ENCODE results near the gene DGKI.
A peak's percentile ranks its signal among the peaks of the same experiment; 100 is the strongest.
"Not testable (repeated sequence)": the region's sequence is repeated elsewhere in the genome, so short reads cannot be mapped to it uniquely, and the experiment has no call there.

Gene DGKI

DNA sequence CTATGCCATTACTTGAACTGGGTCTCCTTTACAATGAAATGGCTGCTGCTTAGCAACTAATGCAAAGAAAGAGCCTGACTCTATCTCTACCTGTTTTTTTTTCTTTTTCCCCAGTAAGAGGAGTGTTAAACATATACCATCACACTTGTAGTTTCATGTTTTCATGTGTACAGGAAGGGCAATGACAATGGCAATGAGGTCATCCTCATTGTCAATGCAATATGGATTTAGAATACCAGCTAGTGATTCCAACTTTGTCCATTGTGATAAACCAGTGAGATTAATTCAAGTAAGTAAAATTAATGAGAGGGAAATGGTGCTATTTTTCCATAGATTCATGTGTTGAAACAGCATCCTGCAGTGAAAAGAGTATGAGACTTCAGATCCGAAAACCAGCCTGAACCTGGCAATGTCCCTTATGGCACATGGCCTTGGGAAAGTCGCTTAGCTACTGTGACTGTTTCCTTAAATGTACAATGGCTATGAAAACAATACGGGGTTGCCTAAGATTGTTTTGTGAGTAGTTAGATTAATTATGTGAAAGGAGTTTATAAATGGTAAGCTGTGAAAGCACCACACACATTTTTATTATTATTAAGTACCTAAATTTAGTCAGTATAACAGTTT, 11.2 kb downstream of the DGKI start:
- DNase-seq: no peak

- DNase-seq: no peak
Observed at GRCh38 chr7:137834552-137834951, 12.2 kb downstream of the DGKI start.

DNA sequence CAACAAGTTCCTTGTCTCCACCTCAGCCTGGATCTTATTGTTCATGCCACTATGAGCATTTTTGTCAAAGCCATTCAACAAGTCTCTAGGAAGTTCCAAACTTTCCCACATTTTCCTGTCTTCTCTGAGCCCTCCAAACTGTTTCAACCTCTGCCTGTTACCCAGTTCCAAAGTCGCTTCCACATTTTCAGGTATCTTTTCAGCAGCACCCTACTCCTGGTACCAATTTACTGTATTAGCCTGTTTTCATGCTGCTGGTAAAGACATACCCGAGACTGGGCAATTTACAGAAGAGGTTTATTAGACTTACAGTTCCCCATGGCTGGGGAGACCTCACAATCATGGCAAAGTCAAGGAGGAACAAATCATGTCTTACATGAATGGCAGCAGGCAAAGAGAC, 13.8 kb downstream of the DGKI start:
- not testable (repeated sequence) for DNase-seq

- DNase-seq: no peak
Observed at GRCh38 chr7:137832382-137832781, 14.4 kb downstream of the DGKI start.

GRCh38 chr7:137831555-137831954, 15.2 kb downstream of the DGKI start:
- not testable (repeated sequence) for DNase-seq

GRCh38 chr7:137829337-137829992, 17.3 kb downstream of the DGKI start:
- no peak for DNase-seq

DNA sequence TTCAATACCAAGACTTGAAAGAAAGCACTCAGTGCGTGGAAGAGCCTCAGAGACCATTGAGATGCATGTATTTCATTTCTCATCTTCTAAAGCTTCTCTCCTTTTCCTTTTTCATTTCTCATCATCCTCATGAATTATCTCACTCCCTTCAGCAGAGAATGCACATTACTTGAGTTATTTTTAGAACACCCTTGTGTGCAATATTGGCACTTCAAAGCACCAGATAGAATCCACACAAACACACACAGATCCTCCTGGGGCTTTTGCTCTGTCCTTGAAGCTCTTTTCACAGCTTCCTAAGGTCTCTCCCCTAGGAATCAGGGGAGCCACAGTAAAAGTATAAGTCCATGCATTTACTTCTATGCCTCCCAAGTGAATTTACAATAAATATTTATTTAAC, 18.3 kb downstream of the DGKI start:
- no peak for DNase-seq

GRCh38 chr7:137825489-137825888, 21.3 kb downstream of the DGKI start:
- no peak for DNase-seq

- DNase-seq: peak in 1 of 2 donors; percentile 12
Observed at GRCh38 chr7:137820677-137821420, 25.9 kb downstream of the DGKI start.

DNA sequence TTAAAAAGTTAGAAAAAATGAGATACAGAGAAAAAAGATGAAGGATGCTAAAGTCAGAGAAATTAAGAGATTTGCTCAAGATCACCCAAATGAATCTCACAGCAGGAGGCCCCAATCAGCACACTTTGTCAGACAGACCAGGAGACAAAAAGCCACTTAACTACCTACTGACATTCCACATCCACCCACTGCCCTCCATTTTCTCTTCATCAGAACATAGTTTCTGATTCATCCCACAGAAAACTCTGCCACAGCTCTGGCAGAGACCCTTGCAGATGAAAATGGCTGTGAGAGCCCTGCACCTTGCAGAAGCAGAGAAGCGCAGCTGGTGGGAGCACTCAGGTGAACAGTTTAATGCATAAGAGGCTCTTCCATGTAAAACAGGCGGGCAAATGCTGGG, 26.6 kb downstream of the DGKI start:
- no peak for DNase-seq

DNA sequence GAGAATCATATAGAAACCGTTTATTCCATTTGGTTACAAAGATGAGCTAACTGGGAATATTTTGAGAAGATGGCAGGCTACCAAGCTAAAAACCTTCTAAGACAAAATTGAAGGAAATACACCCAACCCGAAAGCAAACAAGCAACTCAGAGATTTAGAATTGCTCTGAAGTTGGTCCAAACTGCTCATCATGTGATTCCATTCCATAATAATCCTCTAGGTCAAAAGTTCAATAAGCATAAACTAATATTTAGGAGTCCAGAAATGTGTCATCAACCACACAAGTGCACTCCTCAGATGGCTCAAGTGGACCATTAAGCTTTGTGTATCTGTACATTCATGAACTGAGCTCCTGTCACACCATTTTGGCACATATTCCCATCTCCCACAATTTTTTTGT, 28.7 kb downstream of the DGKI start:
- no peak for DNase-seq

DNA sequence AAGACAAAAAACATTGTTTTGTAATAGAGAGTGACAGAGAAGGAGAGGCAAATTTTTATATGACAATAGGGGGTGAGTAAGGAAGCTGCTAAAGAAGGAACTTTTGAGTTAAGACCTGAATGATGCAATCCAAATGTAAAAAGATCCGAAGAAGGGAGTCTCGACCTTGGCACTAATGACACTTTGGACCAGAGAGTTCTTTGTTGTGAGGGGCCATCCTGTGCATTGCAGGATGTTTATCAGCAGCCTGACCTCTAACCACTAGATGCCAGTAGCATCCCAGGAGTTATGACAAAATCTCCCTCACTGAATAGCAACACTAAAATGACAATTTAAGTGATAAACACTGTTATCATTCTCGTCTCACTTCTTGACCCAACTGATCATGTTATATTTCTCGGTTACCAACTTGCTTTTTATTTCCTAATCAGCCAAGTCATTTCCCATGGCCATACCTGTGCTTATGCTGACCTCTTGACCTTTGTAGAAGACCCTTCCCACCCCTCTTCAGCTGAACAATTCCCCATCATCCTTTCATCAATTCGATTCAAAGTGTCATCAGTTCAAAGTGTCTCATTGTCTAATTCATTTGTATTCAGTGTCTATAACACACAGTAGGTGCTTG, 30.0 kb downstream of the DGKI start:
- DNase-seq: no peak

DNA sequence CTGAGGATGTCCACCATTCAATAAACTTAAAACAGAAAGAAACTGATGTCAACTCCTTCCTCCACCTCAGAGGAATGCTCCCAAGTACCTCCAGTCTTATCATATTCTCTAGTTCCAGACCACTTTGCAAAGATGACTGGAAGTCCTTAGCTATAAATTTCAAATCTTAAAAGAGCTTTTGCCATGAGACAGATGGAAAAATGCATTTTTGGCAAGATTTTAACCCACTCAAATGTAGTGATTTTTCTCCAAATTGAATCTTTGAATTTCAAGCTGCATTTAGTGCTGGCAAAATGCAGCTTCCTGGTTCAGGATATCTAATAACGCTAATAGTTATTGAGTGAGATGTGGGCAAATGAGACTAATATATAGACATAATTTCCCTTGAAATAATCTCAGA, 33.2 kb downstream of the DGKI start:
- no peak for DNase-seq

GRCh38 chr7:137810248-137810647, 36.5 kb downstream of the DGKI start:
- DNase-seq: no peak

- no peak for DNase-seq
Observed at GRCh38 chr7:137804836-137805235, 41.9 kb downstream of the DGKI start.

- no peak for DNase-seq
Observed at GRCh38 chr7:137801491-137801890, 45.3 kb downstream of the DGKI start.

DNA sequence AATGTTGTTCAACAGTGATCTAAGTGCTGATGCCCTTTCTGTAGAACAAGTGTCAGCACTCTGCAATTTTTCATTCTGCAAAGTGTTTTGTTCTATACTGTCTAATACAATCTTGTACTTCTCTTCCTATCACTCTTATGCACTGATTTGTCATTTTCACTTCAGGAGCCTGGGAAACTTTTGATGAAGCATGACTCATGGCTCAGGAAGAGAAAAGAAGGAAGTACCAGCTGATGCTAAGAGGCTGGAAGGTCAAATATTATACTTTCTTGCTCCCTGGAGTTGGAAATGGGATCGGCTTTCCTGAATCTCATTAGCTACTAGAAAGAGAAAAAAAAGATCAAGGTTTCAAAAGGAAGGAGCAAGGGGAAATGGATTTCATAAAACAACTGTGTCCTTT, 45.8 kb downstream of the DGKI start:
- DNase-seq: no peak

DNA sequence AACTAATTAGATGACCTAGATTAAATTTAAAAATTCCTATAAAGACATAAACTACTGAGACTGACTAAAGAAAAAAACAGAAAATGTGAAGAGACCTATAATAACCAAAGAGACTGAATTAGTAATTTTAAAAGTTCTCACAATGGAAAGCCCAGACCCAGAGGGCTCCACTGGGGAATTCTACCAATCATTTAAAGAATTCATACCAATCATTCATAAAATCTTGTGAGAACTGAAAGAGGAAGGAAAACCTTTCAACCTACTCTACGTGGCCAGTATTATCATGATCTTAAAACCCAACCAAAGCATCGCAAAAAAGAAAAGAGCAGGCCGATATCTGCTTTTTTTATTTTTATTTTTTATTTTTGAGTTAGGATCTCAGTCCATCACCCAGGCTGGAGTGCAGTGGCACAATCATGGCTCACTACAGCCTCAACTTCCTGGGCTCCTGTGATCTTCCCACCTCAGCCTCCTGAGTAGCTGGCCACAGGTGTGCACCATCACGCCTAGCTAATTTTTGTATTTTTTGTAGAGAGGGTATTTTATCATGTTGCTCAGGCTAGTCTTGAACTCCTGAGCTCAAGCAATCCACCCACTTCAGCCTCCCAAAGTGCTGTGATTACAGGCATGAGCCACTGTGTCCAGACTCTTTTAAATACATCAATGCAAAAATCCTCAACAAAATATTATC, 48.6 kb downstream of the DGKI start:
- DNase-seq: no peak

DNA sequence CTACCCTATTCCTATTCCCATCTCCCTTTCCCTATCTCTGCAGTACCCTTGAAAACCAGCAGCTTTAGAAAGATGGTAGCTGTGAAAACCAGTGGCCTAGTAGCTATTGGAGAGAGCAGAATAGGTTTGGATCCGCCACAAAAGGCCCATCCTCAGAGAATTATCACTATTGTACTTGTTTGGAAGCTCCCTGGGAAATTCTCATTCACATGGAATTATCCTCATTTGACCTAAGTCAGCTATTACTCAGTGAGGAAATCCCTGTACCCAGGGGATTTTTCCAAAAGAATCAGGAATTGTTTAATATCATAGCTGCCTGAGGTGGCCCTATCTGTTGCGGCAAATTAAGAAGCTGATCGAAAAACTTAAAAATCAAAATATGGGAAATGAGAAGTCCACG, 51.6 kb downstream of the DGKI start:
- no peak for DNase-seq

DNA sequence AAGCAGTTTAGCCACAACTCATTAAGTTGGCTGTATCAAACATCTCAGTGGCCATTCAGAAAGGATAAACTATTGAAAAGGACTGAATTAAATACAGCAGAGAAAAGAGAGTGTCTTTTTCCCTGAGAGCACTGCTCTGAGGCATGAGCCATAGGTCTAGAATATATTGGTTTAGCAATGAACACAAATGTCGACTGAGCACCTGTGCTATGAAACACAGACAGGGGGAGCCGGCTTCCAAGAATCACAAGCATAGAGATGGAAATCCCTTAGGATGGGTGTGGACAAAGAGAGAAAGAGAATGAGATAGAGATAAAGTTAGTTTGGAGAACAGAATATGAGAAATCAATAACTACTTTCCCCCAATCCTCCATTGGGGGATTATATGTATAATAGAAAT, 54.8 kb downstream of the DGKI start:
- DNase-seq: no peak

GRCh38 chr7:137790828-137791227, 55.9 kb downstream of the DGKI start:
- DNase-seq: no peak

GRCh38 chr7:137789215-137789882, 57.4 kb downstream of the DGKI start:
- DNase-seq: no peak
